ENCODE measurements around the gene NFKB2. TPM values are rescaled to one million over a fixed set of nuclear protein-coding genes. Genes with fewer than 3 reads are reported as not detected.

The NFKB2 gene
- total RNA-seq, 1 donor from 2014 or later: 39.9 TPM

- Mint-ChIP-seq H3K27me3 (ENCODE audit: low read depth, unreplicated experiment) (peaks cover 5% of the 10 kb centered on the region), H3K27ac (ENCODE audit: unreplicated experiment) (no peak overlapping the region), H3K9me3 (ENCODE audit: unreplicated experiment) (no peaks in the 10 kb centered on the region), H3K4me1 (ENCODE audit: low read depth, unreplicated experiment) (peaks cover 17% of the 10 kb centered on the region), H3K36me3 (ENCODE audit: low read depth, unreplicated experiment) (peaks cover 3% of the 10 kb centered on the region), H3K4me3 (ENCODE audit: unreplicated experiment) (no peak overlapping the region)
- no peak overlapping the region for H3K4me2 ChIP-seq (ENCODE audit: low read length)
- FAIRE-seq (no peak), DNase-seq (ENCODE audit: low read depth) (no peak)
- peaks cover 18% of the 10 kb centered on the region for H3K4me1 ChIP-seq (ENCODE audit: insufficient read depth, low read length)
- TF ChIP-seq EZH2 (IDR thresholded peaks at IDR 0.05; ENCODE audit: insufficient read depth, low read length): no peak
- H3K27ac ChIP-seq (ENCODE audit: low read depth, low read length): no peak overlapping the region
- no peak overlapping the region for H3K4me3 ChIP-seq (ENCODE audit: insufficient read depth, low read depth, low read length)
- H3K9me3 ChIP-seq (ENCODE audit: insufficient read depth, low read depth, low read length): no peaks in the 10 kb centered on the region
- no peak overlapping the region for H3K9ac ChIP-seq (ENCODE audit: low read length)
- peaks cover 21% of the 10 kb centered on the region for H4K20me1 ChIP-seq (ENCODE audit: insufficient read depth, low read length)
- peaks cover 2% of the 10 kb centered on the region for H3K27me3 ChIP-seq (ENCODE audit: insufficient read depth, low read length)
- H2AFZ ChIP-seq (ENCODE audit: low read depth, low read length): no peak overlapping the region
- H3K36me3 ChIP-seq (ENCODE audit: insufficient read depth, low read length): no peaks in the 10 kb centered on the region
- no peaks in the 10 kb centered on the region for H3K79me2 ChIP-seq (ENCODE audit: insufficient read depth, low read length)
Measured at GRCh38 chr10:102404361-102405107, 9.0 kb downstream of the NFKB2 start.

DNA sequence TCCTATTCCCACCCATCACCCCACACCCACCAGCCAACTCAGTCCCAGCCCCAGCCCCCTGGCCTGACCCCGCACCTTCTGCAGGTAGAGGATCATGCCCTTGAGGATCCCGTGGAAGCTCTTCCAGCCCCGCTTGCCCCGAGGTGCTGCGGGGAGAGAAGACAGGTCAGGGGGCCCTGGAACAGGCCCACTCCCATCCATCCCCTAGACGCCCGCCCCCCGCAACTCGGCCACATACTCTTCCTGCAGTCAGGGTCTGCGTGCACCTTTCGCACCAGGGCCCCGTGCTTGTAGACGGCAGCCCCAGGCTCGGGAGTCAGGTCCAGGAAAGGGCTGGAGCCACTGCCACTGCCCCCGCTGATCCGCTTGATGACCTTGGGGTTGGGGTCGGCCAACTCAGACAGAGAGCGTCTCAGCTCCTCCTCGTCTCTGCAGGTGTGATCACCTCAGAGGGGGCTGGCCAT lies 9.6 kb downstream of the NFKB2 start:
- Histone ChIP-seq H3K79me2 (ENCODE audit: insufficient read depth, low read length) (no peaks in the 10 kb centered on the region), H2AFZ (ENCODE audit: low read depth, low read length) (no peak overlapping the region), H3K9ac (ENCODE audit: low read length) (no peak overlapping the region), H3K27ac (ENCODE audit: low read depth, low read length) (no peak overlapping the region), H4K20me1 (ENCODE audit: insufficient read depth, low read length) (peaks cover 21% of the 10 kb centered on the region), H3K4me3 (ENCODE audit: insufficient read depth, low read depth, low read length) (no peak overlapping the region), H3K4me1 (ENCODE audit: insufficient read depth, low read length) (peaks cover 12% of the 10 kb centered on the region), H3K4me2 (ENCODE audit: low read length) (no peak overlapping the region), H3K27me3 (ENCODE audit: insufficient read depth, low read length) (peaks cover 8% of the 10 kb centered on the region), H3K9me3 (ENCODE audit: insufficient read depth, low read depth, low read length) (no peaks in the 10 kb centered on the region), H3K36me3 (ENCODE audit: insufficient read depth, low read length) (no peaks in the 10 kb centered on the region)
- TF ChIP-seq EZH2 (IDR thresholded peaks at IDR 0.05; ENCODE audit: insufficient read depth, low read length): no peak
- TF ChIP-seq, protein P1, sequence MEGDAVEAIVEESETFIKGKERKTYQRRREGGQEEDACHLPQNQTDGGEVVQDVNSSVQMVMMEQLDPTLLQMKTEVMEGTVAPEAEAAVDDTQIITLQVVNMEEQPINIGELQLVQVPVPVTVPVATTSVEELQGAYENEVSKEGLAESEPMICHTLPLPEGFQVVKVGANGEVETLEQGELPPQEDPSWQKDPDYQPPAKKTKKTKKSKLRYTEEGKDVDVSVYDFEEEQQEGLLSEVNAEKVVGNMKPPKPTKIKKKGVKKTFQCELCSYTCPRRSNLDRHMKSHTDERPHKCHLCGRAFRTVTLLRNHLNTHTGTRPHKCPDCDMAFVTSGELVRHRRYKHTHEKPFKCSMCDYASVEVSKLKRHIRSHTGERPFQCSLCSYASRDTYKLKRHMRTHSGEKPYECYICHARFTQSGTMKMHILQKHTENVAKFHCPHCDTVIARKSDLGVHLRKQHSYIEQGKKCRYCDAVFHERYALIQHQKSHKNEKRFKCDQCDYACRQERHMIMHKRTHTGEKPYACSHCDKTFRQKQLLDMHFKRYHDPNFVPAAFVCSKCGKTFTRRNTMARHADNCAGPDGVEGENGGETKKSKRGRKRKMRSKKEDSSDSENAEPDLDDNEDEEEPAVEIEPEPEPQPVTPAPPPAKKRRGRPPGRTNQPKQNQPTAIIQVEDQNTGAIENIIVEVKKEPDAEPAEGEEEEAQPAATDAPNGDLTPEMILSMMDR (IDR thresholded peaks at IDR 0.05; ENCODE audit: insufficient read depth, low read depth, low read length): no peak
- no peaks in the 10 kb centered on the region for H3K9me3 Mint-ChIP-seq (ENCODE audit: unreplicated experiment)
- H3K27ac Mint-ChIP-seq (ENCODE audit: unreplicated experiment): no peak overlapping the region
- H3K27me3 Mint-ChIP-seq (ENCODE audit: low read depth, unreplicated experiment): peaks cover 10% of the 10 kb centered on the region
- no peak for FAIRE-seq
- DNase-seq (ENCODE audit: low read depth): no peak
- no peak overlapping the region for H3K4me3 Mint-ChIP-seq (ENCODE audit: unreplicated experiment)
- peaks cover 19% of the 10 kb centered on the region for H3K4me1 Mint-ChIP-seq (ENCODE audit: low read depth, unreplicated experiment)
- peaks cover 4% of the 10 kb centered on the region for H3K36me3 Mint-ChIP-seq (ENCODE audit: low read depth, unreplicated experiment)

- Histone ChIP-seq H3K36me3 (ENCODE audit: insufficient read depth, low read length) (no peaks in the 10 kb centered on the region), H3K9me3 (ENCODE audit: insufficient read depth, low read depth, low read length) (no peaks in the 10 kb centered on the region), H3K4me2 (ENCODE audit: low read length) (no peak overlapping the region), H2AFZ (ENCODE audit: low read depth, low read length) (no peak overlapping the region), H3K27ac (ENCODE audit: low read depth, low read length) (no peak overlapping the region), H3K9ac (ENCODE audit: low read length) (no peak overlapping the region), H3K4me1 (ENCODE audit: insufficient read depth, low read length) (peaks cover 12% of the 10 kb centered on the region), H3K4me3 (ENCODE audit: insufficient read depth, low read depth, low read length) (no peak overlapping the region), H3K79me2 (ENCODE audit: insufficient read depth, low read length) (no peaks in the 10 kb centered on the region), H4K20me1 (ENCODE audit: insufficient read depth, low read length) (peaks cover 21% of the 10 kb centered on the region), H3K27me3 (ENCODE audit: insufficient read depth, low read length) (peaks cover 9% of the 10 kb centered on the region)
- Mint-ChIP-seq H3K9me3 (ENCODE audit: unreplicated experiment) (no peaks in the 10 kb centered on the region), H3K4me1 (ENCODE audit: low read depth, unreplicated experiment) (peaks cover 17% of the 10 kb centered on the region), H3K27me3 (ENCODE audit: low read depth, unreplicated experiment) (peaks cover 10% of the 10 kb centered on the region), H3K27ac (ENCODE audit: unreplicated experiment) (no peak overlapping the region), H3K4me3 (ENCODE audit: unreplicated experiment) (no peak overlapping the region), H3K36me3 (ENCODE audit: low read depth, unreplicated experiment) (peaks cover 4% of the 10 kb centered on the region)
- FAIRE-seq (no peak), DNase-seq (ENCODE audit: low read depth) (no peak)
- no peak for TF ChIP-seq EZH2 (IDR thresholded peaks at IDR 0.05; ENCODE audit: insufficient read depth, low read length)
- TF ChIP-seq, protein P1 (IDR thresholded peaks at IDR 0.05; ENCODE audit: insufficient read depth, low read depth, low read length): no peak
Measured at GRCh38 chr10:102405632-102406031, 10.1 kb downstream of the NFKB2 start.

Measured in astrocyte (in vitro differentiated cells and primary cell).